Occipital lobe (tissue), 2 donors: ENCODE data around the gene LILRA6. TPM values are rescaled to one million over a fixed set of nuclear protein-coding genes. Genes with fewer than 3 reads are reported as not detected.
"Not testable (repeated sequence)": the region's sequence is repeated elsewhere in the genome, so short reads cannot be mapped to it uniquely, and the experiment has no call there.

ENCODE experiments used
- DNase-seq: peaks from one replicate; lab custom pipeline; 2025; lab: John Stamatoyannopoulos, UW
- total RNA-seq: library from RNA; depleted of rRNA; stranded (reverse); fragments of >200 nt; gene quantifications from one replicate; pipeline ENCODE4 v1.2.3, GENCODE V29; 2014

LILRA6 gene
- total RNA-seq, 1 donor from 2014 or later: not detected

DNA sequence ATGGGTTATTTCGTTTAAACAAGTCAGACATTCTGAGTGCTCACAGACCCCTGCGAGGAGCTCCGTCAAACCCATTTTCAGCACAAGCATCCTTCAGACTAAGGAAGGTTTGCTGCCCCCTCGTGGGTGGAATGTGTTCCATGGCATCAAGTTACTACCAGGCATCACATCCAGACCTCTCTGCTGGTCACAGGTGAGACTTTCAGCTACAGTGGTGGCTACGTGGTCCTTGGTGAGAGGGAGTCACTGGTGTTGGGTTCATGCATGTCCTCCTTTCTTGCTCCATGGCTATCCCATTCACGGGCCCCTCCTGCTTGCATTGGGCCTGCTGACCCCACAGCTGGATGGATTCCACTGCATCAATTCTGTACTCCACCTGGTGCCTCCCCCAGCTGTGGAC lies 23.5 kb upstream of the LILRA6 start:
- no peak for DNase-seq

DNA sequence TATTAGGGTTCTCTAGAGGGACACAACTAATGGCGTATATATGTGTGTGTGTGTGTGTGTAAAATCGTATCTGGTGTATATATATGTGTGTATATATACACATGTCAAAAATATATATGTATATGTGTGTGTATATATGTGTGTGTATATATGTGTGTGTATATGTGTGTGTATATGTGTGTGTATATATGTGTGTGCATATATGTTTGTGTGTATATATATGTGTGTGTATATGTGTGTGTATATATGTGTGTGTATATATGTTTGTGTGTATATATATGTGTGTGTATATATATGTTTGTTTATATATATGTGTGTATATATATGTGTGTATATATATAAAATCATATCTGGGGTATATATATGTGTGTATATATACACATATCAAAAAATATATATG lies 19.9 kb upstream of the LILRA6 start:
- no peak for DNase-seq

DNA sequence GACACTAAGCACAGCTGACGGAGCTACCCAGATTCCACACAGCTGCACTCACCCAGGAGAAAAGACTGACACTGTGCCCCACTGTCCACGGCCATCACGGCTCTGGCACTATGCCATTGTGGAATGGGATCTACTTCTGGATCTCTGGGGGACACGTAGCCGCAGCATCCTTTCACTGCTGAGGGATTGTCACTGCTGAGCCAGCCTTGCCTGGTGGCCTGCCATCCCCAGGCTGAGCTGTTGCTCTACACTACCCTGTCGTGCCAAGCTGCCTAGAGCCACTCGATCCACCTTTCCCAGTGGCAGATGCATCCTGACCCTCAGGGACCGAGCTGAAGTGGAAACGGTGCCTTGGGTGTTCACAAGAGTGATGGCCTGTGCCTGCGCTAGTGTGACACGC lies 19.5 kb upstream of the LILRA6 start:
- no peak for DNase-seq

DNA sequence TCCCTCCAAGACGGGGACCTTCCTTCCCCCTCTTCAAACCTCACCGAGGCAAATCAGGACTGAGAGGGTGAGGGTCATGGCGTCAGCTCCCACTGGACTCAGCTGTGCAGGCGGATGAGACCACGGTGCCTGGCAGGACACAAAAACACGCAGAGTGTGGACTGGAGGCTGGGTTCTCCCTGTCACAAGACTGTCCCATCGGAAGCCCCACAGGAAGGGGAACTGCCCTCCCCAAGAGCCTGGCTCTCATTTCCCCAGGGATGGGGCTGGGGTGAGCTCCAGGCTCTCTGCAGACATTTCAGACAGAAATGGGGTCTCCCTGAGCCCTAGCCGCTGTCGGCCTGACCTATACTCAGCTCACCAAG lies 14.5 kb upstream of the LILRA6 start, which contains the start of gene LILRB5:
TSS of gene LILRB5 (minus strand) at position 158 of the 365 bp plus-strand sequence. CDS start at position 78, 80 bp downstream.
- DNase-seq: no peak

DNA sequence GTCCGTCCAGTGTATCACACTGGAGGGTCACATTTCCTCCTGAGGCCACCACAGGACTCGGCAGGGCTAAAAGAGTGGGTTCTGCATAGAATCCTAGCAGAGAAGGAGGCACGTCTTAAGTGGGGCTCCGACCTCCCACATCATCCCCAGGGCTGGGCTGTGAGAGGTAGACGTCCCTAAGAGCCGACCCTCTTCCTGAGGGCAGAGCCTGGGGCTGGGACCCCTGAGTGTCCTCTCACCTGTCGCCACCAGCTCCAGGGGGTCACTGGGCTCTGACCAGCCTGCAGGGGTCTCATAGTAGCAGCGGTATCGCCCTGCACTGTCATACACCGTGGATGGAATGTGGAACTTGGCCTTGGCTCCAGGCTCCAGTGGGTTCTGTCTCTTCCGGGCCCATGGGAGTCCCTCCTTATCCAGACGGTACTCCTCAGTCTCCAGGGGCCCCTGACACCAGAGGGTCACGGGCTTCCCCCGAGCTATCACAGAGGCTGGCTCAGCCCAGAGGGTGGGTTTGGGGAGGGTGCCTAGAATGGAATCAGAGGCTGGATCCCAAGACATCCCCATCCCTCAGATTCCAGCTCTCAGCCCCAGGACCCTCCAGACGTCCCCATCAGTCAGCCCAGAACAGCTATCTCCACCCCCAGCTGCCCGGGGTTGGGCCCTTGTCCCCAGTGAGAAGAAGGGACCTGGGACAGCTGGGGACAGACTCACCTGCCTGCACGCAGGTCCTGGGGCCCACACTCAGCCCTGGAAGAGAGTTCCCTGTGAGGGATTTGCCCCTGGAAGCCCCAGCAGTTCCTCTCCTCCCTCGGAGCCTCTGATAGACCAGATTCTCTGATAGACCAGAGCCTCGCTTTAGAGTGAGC lies 13.9 kb upstream of the LILRA6 start:
- DNase-seq: no peak

DNA sequence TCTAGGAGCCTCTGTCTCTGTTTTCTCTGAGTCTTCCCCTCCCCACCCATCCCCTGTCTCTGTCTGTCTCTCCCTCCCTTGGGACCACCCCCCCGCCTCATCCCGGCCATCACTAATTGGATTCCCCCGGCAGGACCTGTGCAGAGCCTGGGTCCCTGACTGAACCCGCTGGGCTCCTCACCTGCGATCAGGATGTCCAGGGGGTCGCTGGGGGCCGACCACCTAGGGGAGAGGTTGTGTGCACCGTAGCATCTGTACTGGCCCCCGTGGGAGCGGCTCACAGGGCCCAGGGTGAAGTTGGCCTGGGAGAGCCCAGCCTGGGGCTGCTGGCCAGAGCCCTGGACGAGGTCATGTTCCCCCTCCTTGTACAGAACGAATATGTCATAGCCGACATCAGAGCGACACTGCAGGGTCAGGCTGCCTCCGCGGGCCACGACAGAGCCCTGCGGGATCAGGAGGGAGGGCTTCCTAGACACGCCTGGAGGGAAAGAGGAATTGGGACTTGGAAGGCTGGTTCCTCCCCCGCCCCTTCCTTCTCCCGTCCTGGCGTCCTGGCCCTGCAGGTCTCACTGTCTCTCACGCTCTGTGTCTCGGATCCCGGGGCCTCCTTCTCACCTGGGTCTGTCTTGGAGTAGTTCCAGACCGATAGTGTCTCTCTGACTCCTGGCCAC lies 12.7 kb upstream of the LILRA6 start:
- DNase-seq: no peak

DNA sequence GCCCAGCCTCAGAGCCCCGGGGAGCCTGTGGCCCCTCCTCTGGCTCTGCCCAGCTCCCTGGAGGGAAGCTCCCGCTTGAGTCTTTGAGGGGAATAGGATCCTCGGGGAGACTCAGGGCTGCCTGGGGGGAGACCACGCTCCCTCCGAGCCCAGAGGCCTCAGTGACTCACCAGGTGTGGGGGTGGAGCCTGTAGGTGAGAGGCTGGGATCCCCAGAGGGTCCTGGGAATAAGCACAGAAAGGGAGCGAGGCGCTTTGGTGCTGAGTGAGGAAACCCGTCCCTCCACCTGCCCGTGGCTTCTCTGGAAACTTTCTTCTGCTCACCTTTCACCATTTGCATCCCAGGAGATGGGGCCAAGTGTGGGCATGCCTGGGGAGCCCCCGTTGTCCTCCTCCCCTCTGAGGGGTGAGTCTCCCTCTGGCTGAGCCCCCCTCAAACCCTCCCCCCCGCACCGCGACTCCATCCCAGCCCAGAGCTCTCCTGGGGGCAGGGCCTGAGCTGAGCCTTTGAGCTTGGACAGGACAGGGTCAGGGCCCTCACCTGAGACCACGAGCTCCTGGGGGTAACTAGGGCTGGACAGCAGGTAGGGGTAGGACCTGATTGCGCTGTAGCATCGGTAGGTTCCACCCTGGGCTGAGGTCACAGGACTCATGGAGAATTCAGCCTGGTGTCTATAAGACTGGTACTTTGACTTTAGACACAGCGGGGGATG lies 11.8 kb upstream of the LILRA6 start:
- no peak for DNase-seq

DNA sequence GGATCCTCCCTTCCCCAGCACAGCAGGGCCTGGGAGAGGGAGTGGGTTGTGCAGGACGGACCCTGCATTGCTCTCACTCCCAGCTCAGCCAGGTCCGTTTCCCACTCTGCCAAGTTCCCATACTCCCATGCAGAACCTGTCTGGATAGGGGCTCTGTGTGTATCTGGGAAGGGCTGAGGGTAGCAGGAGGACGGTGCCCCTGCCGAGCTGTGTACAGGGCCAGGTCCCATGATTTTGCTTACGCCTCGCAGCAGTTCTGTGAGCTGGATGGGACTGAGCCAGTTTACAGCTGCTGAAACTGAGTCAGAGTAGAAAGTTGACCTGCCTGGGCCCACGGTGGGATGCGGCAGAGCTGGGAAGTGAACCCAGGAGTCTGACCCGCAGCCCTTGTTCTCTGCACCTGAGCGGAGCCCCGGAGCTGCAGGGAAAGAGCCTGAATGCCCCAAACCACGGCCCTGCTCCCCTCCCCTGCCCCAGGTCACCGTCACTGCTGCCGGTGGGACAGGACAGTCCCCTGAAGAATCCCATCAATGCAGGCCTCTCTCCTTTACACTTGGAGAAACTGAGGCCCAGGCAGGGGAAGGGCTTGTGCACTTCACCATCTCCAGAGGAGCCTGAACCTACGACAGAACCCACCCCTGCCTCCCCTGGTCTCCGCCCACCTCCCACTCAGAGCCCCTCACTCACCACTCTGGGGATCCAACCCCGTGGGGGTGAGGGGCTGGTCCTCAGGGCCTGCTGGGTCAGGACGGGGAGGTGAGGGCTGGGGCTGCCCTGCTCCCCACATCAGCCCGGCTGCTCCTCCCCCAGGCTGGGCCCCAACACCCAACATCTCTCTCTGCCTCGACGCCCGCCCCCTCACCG lies 11.0 kb upstream of the LILRA6 start:
- no peak for DNase-seq

DNA sequence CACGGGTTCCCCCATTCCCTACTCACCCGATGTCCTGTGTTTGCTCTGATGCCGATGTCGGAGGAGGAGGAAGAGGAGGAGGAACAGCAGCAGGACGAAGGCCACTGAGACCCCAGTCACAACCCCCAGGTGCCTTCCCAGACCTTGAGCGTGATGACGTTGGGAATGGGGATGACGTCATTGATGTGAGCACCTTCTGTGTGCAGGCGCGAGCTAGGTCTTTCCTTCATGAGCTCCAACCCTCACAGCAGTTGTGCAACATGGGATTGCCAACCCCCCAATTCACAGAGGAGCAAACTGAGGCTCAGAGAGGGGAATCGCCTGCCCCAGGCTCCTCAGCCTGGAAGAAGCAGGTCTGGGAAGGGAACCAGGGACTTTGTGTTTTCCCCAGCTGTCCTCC lies 10.3 kb upstream of the LILRA6 start:
- DNase-seq: no peak

DNA sequence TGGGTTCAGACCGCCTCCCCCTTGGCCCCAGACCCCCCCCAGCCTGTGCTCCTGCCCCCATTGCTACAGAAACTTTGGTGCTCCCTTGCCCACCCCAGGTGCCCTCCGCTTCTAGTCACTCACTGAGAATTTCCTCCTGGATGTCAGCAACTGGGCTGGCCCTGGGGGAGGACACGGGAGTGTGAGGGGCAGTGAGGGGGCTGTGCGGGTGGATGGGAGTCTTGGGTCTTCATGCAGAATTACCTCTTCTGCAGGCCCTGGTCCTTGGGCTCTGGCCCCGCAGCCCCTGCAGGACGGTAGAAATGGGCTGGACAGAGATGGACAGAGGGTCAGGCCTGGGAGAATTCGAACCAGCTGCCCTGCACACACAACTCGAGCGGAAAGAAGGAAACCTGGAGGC lies 9.7 kb upstream of the LILRA6 start:
- DNase-seq: no peak

DNA sequence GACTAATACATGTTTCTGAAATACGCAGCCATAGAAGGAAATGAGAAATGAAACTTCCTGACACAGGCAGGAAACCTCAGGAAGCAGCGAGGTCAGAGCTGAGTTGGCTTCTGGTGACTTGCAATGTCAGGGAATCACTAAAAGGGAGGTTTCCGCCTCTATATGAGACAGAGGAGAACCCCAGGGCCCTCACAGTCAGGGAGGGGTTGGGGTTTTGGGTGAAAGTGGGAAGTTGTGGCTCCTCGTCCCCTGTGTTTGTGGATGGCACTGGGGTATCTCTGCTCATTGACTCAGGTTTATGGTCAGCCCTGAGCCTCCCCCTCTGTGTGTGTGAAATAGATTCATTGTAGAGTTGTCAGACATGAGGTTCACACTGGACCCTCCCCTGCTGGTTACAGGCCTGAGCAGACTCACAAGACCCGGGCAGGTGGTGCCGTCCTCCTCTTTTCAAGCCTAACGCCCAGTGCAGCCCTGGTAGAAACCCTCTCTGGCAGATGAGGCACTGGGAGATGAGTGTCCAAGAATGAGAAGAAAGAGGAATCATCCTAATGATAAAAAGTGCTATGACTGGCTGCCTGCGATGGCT lies 5.5 kb upstream of the LILRA6 start:
- DNase-seq: peak; percentile 9

DNA sequence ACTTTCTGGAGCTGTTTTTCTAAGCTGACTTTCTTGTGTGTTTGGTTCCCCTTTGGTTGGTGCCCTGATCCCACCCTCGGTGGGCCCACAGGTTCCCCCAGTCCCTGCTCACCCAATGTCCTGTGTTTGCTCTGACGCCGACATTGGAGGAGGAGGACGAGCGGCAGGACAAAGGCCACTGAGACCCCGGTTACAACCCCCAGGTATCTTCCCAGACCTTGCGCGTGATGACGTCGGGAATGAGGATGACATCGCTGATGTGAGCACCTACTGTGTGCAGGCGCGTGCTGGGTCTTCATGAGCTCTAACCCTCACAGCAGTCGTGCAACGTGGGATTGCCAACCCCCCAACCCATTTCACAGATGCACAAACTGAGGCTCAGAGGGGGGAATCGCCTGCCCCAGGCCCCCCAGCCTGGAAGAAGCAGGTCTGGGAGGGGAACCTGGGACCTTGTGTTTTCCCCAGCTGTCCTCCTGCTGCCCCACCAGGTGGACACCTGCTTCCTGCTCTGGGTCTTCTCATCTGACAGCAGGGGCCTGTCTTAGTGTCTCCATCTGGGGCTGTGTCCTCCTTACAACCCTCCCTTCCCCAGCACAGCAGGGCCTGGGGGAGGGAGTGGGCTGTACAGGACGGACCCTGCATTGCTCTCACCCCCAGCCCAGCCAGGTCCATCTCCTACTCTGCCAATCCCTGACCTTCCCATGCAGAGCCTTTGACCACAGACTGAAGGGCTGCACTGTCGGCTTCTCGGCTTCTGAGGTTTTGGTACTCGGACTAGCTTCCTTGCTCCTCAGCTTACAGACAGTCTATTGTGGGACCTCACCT lies 4.7 kb upstream of the LILRA6 start:
- DNase-seq: no peak

DNA sequence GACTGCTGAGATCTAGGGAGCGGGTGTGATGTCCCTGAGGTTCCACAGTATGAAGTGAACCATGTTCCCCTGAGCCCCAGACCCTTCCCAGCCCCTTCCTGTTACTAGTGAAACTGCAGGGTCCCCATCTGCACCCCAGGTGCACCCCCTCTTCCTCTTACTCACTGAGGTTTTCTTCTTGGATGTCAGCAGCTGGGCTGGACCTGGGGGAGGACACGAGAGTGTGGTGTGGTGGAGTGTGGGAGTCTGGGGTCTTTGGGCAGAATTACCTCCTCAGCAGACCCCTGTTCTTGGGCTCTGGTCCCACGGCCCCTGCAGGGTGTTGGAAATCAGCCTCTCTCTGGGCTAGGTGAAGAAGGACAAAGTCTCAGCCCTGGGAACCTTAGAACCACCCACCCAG lies 3.3 kb upstream of the LILRA6 start:
- DNase-seq: no peak

DNA sequence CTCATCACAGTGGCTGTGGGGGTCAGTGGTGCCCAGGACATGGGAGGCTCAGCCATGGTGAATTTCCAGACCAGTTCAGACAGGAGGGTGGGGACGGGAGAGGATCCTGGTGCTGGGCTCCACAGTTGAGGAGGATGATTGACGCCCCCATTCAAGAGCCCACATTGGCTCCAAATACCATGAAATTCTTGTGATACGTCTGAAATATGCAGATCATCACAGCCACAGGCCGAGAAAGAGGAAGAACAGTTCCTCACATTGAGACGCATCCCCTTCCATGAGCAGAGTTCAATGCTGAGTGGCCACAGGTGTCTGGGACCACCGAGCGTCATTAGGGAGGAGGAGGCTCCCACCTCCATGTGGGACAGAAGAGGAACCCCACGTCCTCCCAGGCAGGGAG lies 1.2 kb upstream of the LILRA6 start:
- DNase-seq: not testable (repeated sequence)

DNA sequence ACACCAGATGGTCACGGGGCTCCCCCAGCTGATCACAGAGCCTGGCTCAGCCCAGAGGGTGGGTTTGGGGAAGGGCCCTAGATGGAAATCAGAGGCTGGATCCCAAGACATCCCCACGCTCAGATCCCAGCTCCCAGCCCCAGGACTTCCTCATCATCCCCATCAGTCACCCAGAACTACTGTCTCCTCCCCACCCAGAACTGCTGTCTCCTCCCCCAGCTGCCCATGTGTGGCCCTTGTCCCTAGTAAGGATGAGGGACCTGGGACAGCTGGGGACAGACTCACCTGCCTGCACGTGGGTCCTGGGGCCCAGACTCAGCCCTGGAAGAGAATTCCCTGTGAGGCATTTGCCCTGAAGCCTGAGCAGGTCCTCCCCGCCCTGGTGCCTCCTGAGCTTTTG lies 356 bp downstream of the LILRA6 start:
- not testable (repeated sequence) for DNase-seq

DNA sequence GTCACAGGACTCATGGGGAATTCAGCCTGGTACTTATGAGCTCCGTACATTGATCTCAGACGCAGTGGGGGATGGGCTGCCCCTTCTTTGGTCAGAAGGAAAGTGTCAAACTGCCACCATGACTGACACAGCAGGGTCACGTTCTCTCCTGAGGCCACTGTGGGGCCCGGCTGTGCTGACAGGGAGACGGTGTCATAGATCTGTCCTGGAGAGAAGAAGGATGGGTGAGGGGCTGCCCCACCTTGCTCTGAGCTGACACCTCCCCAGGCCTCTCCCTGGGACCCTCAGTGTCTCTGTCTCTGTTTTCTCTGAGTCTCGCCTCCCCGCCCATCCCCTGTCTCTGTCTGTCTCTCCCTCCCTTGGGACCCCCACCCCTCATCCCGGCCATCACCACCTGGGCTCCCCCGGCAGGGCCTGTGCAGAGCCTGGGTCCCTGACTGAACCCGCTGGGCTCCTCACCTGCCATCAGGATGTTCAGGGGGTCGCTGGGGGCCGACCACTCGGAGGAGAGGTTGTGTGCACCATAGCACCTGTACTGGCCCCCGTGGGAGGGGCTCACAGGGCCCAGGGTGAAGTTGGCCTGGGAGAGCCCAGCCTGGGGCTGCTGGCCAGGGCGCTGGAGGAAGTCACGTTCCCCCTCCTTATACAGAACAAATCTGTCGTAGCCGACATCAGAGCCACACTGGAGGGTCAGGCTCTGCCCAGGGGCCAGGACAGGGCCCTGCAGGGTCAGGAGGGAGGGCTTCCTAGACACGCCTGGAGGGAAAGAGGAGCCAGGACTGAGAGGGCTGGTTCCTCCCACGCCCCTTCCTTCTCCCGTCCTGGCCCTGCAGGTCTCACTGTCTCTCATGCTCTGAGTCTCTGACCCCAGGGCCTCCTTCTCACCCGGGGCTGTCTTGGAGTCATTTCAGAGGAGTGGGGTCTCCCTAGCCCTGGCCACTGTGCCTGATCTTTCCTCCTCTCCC lies 1.9 kb downstream of the LILRA6 start:
- DNase-seq: not testable (repeated sequence)

DNA sequence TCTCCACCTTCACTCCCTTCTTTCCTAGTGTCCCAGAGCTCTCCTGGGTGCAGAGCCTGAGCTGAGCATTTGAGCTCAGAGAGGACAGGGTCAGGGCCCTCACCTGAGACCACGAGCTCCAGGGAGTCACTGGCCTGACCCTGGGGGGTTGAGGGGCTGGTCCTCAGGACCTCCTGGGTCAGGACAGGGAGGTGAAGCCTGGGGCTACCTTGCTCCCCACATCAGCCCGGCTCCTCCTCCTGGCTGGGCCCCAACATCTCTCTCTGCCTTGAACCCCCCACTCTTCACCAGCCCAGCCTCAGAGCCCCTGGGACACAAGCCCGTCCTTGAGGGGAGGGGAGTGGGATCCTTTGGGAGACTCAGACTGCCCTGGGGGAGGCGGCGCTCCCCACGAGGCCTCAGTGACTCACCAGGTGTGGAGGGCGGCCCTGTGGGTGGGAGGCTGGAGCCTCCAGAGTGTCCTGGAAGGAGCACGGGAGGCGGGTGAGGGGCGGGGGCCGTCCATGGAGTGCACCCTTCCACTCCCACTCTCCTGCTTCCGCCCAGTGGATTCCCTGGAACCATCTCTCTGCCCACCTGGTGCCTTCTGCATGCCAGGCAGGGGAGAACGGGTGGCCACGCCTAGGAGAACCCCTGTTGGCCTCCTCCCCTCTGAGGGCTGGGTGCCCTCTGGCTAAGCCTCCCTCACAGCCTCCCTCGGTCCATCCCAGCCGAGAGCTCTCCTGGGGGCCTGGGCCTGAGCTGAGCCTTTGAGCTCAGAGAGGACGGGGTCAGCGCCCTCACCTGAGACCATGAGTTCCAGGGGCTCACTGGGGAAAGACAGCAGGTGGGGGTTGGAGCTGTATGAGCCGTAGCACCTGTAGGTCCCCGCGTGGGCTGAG lies 2.9 kb downstream of the LILRA6 start:
- not testable (repeated sequence) for DNase-seq

DNA sequence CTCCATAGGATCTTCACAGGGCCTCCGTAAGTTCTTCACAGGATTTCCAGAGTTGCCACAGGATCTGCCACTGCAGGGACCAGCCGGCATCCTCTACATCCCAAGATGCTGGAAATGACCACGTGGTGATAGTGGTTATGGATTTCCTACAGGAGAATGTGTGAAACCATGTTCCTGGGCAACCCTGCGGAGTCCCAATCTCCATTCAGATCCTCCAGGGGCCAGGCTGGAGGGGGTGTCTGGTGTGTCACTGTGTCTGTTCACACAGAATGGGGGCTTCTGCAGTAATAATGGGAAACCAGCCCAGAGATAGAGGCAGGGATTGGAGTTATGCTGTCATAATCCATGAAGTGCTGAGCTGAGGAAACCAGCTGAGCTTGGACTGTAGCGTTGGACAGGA lies 8.6 kb downstream of the LILRA6 start:
- DNase-seq: no peak
